Measurements from ENCODE around the gene FEZ2.

Gene FEZ2

DNA sequence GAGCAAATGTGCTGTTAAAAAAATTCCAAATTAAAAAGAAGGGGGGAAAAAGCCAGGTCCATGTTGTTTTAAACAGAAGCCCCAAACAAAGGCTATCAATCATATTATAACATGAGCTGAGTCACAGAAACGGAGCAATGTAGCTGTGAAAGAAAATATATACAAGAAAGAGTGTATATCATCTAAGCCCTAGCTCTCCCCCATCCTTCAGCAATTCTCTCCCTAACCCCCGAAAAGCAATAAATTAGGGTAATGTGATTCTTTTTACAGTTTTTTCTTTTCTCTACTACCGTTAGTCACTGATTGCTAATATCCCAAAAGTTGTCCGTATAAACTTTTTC, 25.3 kb downstream of the FEZ2 start:
- H3K27me3 ChIP-seq: no peaks in the 10 kb centered on the region
- peaks cover 0 to 17% (median 8%) of the 10 kb centered on the region in 3 donors for H3K36me3 ChIP-seq

GRCh38 chr2:36572054-36572718, 25.8 kb downstream of the FEZ2 start:
- peaks cover 0 to 8% (median 3%) of the 10 kb centered on the region in 4 donors for H3K4me1 ChIP-seq
- H3K4me3 ChIP-seq: no peak overlapping the region
- no peak overlapping the region for H3K27ac ChIP-seq
- TF ChIP-seq CTCF (IDR thresholded peaks at IDR 0.05): no peak
- intact Hi-C loops (cut with DNase I; ENCODE audit: low total_unique reads): no loop called here
- H3K9me3 ChIP-seq: no peaks in the 10 kb centered on the region
- DNase-seq: no peak
- peaks cover 0 to 12% (median 3%) of the 10 kb centered on the region in 3 donors for H3K36me3 ChIP-seq
- no peaks in the 10 kb centered on the region for H3K27me3 ChIP-seq

More for the DNA sequence above, 25.3 kb downstream of the FEZ2 start:
- no peak overlapping the region for H3K27ac ChIP-seq
- no peaks in the 10 kb centered on the region for H3K9me3 ChIP-seq
- H3K4me3 ChIP-seq: no peak overlapping the region
- DNase-seq: no peak
- intact Hi-C loops (cut with DNase I; ENCODE audit: low total_unique reads): no loop called here
- H3K4me1 ChIP-seq: peaks cover 0 to 8% (median 3%) of the 10 kb centered on the region in 4 donors
- no peak for TF ChIP-seq CTCF (IDR thresholded peaks at IDR 0.05)

DNA sequence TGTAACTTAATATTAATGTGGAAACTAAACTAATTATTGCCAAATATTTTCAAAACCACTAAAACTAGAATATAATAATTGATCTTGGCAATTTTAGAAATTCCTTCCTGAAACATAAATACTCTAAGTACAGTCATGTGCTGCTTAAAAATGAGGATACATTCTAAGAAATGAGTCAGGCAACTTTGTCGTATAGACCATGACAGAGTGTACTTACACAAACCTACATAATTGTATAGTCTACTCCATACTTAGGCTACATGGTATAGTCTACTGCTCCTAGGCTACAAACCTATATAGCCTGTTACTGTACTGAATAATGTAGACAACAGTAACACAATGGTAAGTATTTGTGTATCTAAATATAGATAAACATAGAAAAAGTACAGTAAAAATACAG, 27.6 kb downstream of the FEZ2 start:
- Histone ChIP-seq H3K9me3 (no peaks in the 10 kb centered on the region), H3K27ac (no peak overlapping the region), H3K4me1 (peaks cover 0 to 7% (median 0%) of the 10 kb centered on the region in 4 donors), H3K27me3 (no peaks in the 10 kb centered on the region), H3K4me3 (no peak overlapping the region), H3K36me3 (peaks cover 0 to 18% (median 0%) of the 10 kb centered on the region in 3 donors)
- no peak for DNase-seq
- intact Hi-C loops (cut with DNase I; ENCODE audit: low total_unique reads): no loop called here
- no peak for TF ChIP-seq CTCF (IDR thresholded peaks at IDR 0.05)

DNA sequence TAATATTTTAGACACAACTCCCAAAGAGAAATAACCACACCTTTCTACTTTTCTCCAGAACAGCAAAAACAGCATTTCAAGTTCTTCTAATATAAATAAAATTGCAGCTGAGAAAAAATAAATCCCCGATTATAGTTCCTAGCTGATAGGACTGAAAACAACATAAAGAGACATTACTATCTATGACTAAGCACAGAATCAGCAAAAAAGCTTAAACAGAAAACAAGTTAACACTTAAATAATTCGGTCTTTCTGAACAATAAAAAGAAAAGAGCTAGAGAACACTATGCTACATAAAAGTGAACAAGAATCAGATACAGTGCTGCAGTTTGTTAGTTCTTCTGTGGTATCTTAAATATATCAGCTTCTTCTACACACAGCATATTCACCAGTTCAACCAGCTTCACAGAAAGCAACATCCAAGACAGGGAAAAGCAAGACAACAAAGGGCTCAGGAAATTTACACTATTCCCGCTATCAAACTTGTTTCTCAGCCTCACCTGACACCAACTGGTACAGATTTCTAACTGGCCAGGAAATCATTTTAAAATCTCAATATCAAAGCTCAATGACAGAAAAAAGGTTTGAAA, 28.6 kb downstream of the FEZ2 start:
- no peaks in the 10 kb centered on the region for H3K9me3 ChIP-seq
- no peak for DNase-seq
- no peak overlapping the region for H3K4me3 ChIP-seq
- intact Hi-C loops (cut with DNase I; ENCODE audit: low total_unique reads): no loop called here
- H3K36me3 ChIP-seq: peaks cover 0 to 13% (median 4%) of the 10 kb centered on the region in 3 donors
- no peak for TF ChIP-seq CTCF (IDR thresholded peaks at IDR 0.05)
- no peak overlapping the region for H3K27ac ChIP-seq
- H3K4me1 ChIP-seq: peaks cover 0 to 7% (median 0%) of the 10 kb centered on the region in 4 donors
- no peaks in the 10 kb centered on the region for H3K27me3 ChIP-seq

GRCh38 chr2:36568516-36569246, 29.3 kb downstream of the FEZ2 start:
- intact Hi-C loops (cut with DNase I; ENCODE audit: low total_unique reads): no loop called here
- H3K36me3 ChIP-seq: peaks cover 0 to 13% (median 6%) of the 10 kb centered on the region in 3 donors
- H3K4me1 ChIP-seq: peaks cover 0 to 7% (median 0%) of the 10 kb centered on the region in 4 donors
- DNase-seq: no peak
- no peak overlapping the region for H3K27ac ChIP-seq
- H3K9me3 ChIP-seq: no peaks in the 10 kb centered on the region
- TF ChIP-seq CTCF (IDR thresholded peaks at IDR 0.05): no peak
- H3K27me3 ChIP-seq: no peaks in the 10 kb centered on the region
- H3K4me3 ChIP-seq: no peak overlapping the region
